ENCODE measurements around the gene RNF115.

DNA sequence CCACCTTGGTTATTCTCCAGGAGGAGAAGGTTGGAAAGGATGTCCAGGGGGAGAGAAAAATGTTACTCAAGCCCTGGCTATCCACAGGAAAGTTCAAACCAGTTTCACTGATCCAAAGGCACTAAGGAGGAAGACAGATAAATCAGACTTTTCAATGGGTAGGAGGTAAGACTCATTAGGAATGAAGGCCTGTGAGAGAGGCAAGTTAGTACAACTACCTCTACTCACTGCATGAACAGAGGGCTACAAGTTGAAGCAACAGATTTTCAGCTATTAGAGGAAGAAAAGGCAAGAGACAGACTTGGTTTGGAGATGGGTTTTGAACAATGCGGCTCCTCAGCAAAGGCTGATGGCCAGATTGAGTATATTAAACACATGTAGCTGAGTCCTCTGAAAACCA, 87.7 kb downstream of the RNF115 start:
- TF ChIP-seq, protein P1, sequence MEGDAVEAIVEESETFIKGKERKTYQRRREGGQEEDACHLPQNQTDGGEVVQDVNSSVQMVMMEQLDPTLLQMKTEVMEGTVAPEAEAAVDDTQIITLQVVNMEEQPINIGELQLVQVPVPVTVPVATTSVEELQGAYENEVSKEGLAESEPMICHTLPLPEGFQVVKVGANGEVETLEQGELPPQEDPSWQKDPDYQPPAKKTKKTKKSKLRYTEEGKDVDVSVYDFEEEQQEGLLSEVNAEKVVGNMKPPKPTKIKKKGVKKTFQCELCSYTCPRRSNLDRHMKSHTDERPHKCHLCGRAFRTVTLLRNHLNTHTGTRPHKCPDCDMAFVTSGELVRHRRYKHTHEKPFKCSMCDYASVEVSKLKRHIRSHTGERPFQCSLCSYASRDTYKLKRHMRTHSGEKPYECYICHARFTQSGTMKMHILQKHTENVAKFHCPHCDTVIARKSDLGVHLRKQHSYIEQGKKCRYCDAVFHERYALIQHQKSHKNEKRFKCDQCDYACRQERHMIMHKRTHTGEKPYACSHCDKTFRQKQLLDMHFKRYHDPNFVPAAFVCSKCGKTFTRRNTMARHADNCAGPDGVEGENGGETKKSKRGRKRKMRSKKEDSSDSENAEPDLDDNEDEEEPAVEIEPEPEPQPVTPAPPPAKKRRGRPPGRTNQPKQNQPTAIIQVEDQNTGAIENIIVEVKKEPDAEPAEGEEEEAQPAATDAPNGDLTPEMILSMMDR (IDR thresholded peaks at IDR 0.05), result no peak
- no peak for TF ChIP-seq POLR2A (IDR thresholded peaks at IDR 0.05)
